GM12892 (cell line): ENCODE data around the gene LARGE1.

Experiments
- DNase-seq: peaks from one replicate; pipeline ENCODE4 v3.0.0; 2011; ENCODE audit not compliant: insufficient read length
- FAIRE-seq: peaks from 2 replicates; lab custom pipeline; 2011; peaks lifted over from hg19 to GRCh38; lab: Jason Lieb, UNC
- POLR2A ChIP-seq: IDR thresholded peaks from 2 replicates; pipeline ENCODE4 v1.6.1; 2011; ENCODE audit warnings: low read depth, low read length, control low read depth
- POLR2AphosphoS5 ChIP-seq: IDR thresholded peaks from 2 replicates; pipeline ENCODE4 v1.6.1; 2011; ENCODE audit warnings: low read depth, low read length, control low read depth
- TAF1 ChIP-seq: IDR thresholded peaks from 2 replicates; pipeline ENCODE4 v1.6.1; 2011; ENCODE audit warnings: low read depth, mild to moderate bottlenecking, control low read depth, low read length, borderline replicate concordance

The LARGE1 gene

GRCh38 chr22:33520904-33521780, 399.1 kb downstream of the LARGE1 start:
- DNase-seq = no peak
- FAIRE-seq = no peak
- TF ChIP-seq POLR2AphosphoS5 = no peak
- TF ChIP-seq TAF1 = no peak
- no peak for TF ChIP-seq POLR2A

- TF ChIP-seq POLR2A = no peak
- TF ChIP-seq TAF1 = no peak
- TF ChIP-seq POLR2AphosphoS5 = no peak
- no peak for DNase-seq
- FAIRE-seq = peak; percentile 76
Measured at GRCh38 chr22:33519974-33520903, 400.0 kb downstream of the LARGE1 start.

GRCh38 chr22:33519071-33519973, 401.0 kb downstream of the LARGE1 start:
- peak; percentile 50 for DNase-seq
- TF ChIP-seq POLR2AphosphoS5 = no peak
- TF ChIP-seq POLR2A = no peak
- no peak for TF ChIP-seq TAF1
- peak; percentile 71 for FAIRE-seq

GRCh38 chr22:33518405-33518804, 401.9 kb downstream of the LARGE1 start:
- FAIRE-seq (no peak), DNase-seq (no peak)
- TF ChIP-seq POLR2AphosphoS5 (no peak), POLR2A (no peak), TAF1 (no peak)

GRCh38 chr22:33515795-33516194, 404.5 kb downstream of the LARGE1 start:
- DNase-seq (no peak), FAIRE-seq (no peak)
- TF ChIP-seq POLR2AphosphoS5 (no peak), TAF1 (no peak), POLR2A (no peak)

- FAIRE-seq (peak; percentile 53), DNase-seq (no peak)
- TF ChIP-seq POLR2A (no peak), TAF1 (no peak), POLR2AphosphoS5 (no peak)
Measured at GRCh38 chr22:33513388-33514338, 406.6 kb downstream of the LARGE1 start.

- TF ChIP-seq POLR2A (no peak), POLR2AphosphoS5 (no peak)
- DNase-seq (no peak), FAIRE-seq (no peak)
Measured at GRCh38 chr22:33512908-33513307, 407.4 kb downstream of the LARGE1 start.

GRCh38 chr22:33510429-33510904, 409.8 kb downstream of the LARGE1 start:
- DNase-seq (no peak), FAIRE-seq (no peak)
- TF ChIP-seq POLR2A (no peak), TAF1 (no peak), POLR2AphosphoS5 (no peak)

- FAIRE-seq (no peak), DNase-seq (no peak)
- TF ChIP-seq POLR2A = no peak
- TF ChIP-seq POLR2AphosphoS5 = no peak
Measured at GRCh38 chr22:33504941-33505625, 415.2 kb downstream of the LARGE1 start.

GRCh38 chr22:33496112-33496511, 424.2 kb downstream of the LARGE1 start:
- no peak for DNase-seq
- TF ChIP-seq POLR2AphosphoS5 (no peak), TAF1 (no peak)
- FAIRE-seq = no peak
